Ascending aorta (tissue), 2 donors: ENCODE measurements around the gene IFT172. TPM values are rescaled to one million over a fixed set of nuclear protein-coding genes. Genes with fewer than 3 reads are reported as not detected.
"Not testable (repeated sequence)": the region's sequence is repeated elsewhere in the genome, so short reads cannot be mapped to it uniquely, and the experiment has no call there.

Experiments
- DNase-seq, 2 donors: peaks; one replicate each; pipeline ENCODE4 v3.0.0-alpha.2; 2019; ENCODE audit warnings: low spot score in 2 of 2
- H3K27ac ChIP-seq, 2 donors: fragments of 200-600 bp; sonication (generic); one replicate each; pipeline ENCODE4 v1.5.1; 2016 to 2017; ENCODE audit warnings: mild to moderate bottlenecking in 1 of 2
- H3K27me3 ChIP-seq: fragments of 200-600 bp; sonication (generic); one replicate; pipeline ENCODE4 v1.5.1; 2017
- H3K36me3 ChIP-seq, 2 donors: fragments of 200-600 bp; sonication (generic); one replicate each; pipeline ENCODE4 v1.5.1; 2016
- H3K4me1 ChIP-seq, 2 donors: fragments of 200-600 bp; sonication (generic); one replicate each; pipeline ENCODE4 v1.5.1; 2016 to 2017; ENCODE audit warnings: mild to moderate bottlenecking in 1 of 2
- H3K4me3 ChIP-seq, 2 donors: fragments of 200-600 bp; sonication (generic); one replicate each; pipeline ENCODE4 v1.5.1; 2016 to 2017; ENCODE audit warnings: mild to moderate bottlenecking in 1 of 2
- H3K9me3 ChIP-seq, 2 donors: fragments of 200-600 bp; sonication (generic); one replicate each; pipeline ENCODE4 v1.5.1; 2016
- intact Hi-C: fragments of 100-400 bp; cut with DNase I; formaldehyde crosslinking; loops from one replicate; pipeline ENCODE4 v1.15.1; 2023
- total RNA-seq: library from RNA; depleted of rRNA; stranded (reverse); fragments of >200 nt; gene quantifications from one replicate; pipeline ENCODE4 v1.1.0, GENCODE V29; 2016
- TF ChIP-seq, protein P1 (sequence below), 3 experiments: fragments of 200-600 bp in 2 of 3; fragments of 450-650 bp in 1 of 3; sonication (generic) in 2 of 3; IDR thresholded peaks; one replicate each; pipeline ENCODE4 v1.5.1; 2016 to 2019; ENCODE audit warnings: antibody characterized with exemption in 3 of 3, mild to moderate bottlenecking in 1 of 3, moderate library complexity in 1 of 3

The IFT172 gene
- total RNA-seq, 1 donor from 2014 or later: 204 TPM

DNA sequence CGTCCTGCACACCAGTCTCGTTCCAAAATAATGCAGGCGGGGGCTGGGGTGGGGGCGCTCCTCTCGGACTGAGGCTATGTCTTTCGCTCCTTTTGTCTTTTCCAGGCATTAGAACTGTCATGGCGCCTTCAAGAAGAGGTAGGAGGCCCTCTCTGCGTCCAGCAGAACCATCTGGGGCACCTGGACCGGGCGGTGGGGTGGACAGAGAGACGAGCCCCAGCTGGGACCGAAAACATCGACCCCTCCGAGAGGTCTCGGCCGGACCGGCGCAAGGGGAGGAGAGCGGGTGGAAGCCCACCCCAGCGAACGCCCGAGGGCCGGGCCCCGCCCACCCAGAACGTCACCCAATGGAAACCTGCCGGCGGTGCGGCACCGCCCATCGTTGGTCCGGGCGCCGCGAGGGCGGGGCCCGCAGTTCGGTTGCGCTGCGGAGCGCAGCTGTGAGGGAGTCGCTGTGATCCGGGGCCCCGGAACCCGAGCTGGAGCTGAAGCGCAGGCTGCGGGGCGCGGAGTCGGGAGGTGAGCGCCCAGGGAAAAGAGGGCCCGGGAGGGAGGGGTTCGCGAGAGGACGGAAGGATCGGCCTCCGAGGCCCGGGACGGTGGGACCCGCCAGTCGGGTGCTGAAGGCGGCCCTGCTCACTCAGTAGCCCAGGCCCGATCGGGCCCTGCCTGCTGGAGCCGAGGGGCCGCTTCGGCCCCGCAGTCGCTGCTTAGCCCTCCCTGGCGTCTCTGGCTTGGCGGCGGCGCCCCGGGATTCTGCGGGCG lies 61.1 kb downstream of the IFT172 start, which contains the start of gene NRBP1:
TSS of gene NRBP1 (plus strand) at position 419 of the 765 bp plus-strand sequence. CDS start 4,643 bp downstream, outside the sequence.
- peak within 1 kb of the TSS; percentile 93 to 98 for H3K4me3 ChIP-seq
- TF ChIP-seq, protein P1, sequence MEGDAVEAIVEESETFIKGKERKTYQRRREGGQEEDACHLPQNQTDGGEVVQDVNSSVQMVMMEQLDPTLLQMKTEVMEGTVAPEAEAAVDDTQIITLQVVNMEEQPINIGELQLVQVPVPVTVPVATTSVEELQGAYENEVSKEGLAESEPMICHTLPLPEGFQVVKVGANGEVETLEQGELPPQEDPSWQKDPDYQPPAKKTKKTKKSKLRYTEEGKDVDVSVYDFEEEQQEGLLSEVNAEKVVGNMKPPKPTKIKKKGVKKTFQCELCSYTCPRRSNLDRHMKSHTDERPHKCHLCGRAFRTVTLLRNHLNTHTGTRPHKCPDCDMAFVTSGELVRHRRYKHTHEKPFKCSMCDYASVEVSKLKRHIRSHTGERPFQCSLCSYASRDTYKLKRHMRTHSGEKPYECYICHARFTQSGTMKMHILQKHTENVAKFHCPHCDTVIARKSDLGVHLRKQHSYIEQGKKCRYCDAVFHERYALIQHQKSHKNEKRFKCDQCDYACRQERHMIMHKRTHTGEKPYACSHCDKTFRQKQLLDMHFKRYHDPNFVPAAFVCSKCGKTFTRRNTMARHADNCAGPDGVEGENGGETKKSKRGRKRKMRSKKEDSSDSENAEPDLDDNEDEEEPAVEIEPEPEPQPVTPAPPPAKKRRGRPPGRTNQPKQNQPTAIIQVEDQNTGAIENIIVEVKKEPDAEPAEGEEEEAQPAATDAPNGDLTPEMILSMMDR (IDR thresholded peaks at IDR 0.05): no peak
- H3K9me3 ChIP-seq: no peaks in the 10 kb centered on the region
- peaks cover 16 to 22% of the 10 kb centered on the region in 2 donors for H3K4me1 ChIP-seq
- H3K27me3 ChIP-seq: no peaks in the 10 kb centered on the region
- peak within 1 kb of the TSS; percentile 95 to 99 for H3K27ac ChIP-seq
- peaks cover 3% of the 10 kb centered on the region in 2 donors for H3K36me3 ChIP-seq
- intact Hi-C loops: loop anchor here (1.0 to 2.0 kb wide), 6 partner anchors 19 to 154 kb away; partner anchors contain the start of genes IFT172, MPV17, PPM1G and ZNF512
- DNase-seq: peak; percentile 58 to 93

DNA sequence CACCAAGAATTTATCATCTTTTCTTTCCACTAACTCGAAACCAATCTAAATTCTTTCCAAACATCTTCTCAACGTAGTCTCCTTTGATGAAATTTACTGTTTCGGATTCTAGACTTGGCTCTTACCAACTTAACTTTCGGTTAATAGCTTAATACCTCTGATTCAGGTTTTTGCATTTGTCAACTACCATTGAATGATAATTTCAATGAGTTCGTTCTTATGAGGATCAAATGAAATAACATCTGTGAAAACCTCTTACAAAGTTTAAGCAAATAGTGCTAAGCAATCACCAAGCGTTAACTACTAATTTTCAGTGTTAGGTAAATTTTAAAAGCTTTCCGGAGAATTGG lies 61.7 kb downstream of the IFT172 start:
- TF ChIP-seq, protein P1 (IDR thresholded peaks at IDR 0.05): no peak
- intact Hi-C loops: loop anchor here (1.0 to 2.0 kb wide), 6 partner anchors 19 to 155 kb away; partner anchors contain the start of genes IFT172, MPV17, PPM1G and ZNF512

DNA sequence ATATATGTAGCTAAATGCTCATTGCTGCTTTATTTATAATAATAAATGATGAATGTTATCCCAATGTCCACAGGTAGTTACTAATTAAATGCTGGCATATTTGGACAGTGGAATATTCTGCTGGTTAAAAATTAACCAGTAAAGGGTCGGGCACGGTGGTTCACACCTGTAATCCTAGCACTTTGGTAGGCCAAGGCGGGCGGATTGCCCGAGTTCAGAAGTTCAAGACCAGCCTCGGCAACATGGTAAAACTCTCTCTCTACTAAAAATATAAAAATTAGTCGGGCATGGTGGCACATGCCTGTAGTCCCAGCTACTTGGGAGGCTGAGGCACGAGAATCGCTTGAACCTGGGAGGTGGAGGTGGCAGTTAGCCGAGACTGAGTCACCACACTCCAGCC lies 64.5 kb downstream of the IFT172 start:
- H3K36me3 ChIP-seq, H3K4me1 ChIP-seq, H3K9me3 ChIP-seq, H3K27me3 ChIP-seq, H3K27ac ChIP-seq, H3K4me3 ChIP-seq, intact Hi-C loops: not testable (repeated sequence)
- DNase-seq: peak in 1 of 2 donors; percentile 18

More for the DNA sequence above, 61.7 kb downstream of the IFT172 start:
- peaks cover 16 to 22% of the 10 kb centered on the region in 2 donors for H3K4me1 ChIP-seq
- H3K4me3 ChIP-seq: peak overlapping the region; percentile 93 to 98
- no peak for DNase-seq
- no peaks in the 10 kb centered on the region for H3K27me3 ChIP-seq
- H3K36me3 ChIP-seq: no peaks in the 10 kb centered on the region
- H3K27ac ChIP-seq: peak overlapping the region; percentile 95 to 99
- H3K9me3 ChIP-seq: no peaks in the 10 kb centered on the region

DNA sequence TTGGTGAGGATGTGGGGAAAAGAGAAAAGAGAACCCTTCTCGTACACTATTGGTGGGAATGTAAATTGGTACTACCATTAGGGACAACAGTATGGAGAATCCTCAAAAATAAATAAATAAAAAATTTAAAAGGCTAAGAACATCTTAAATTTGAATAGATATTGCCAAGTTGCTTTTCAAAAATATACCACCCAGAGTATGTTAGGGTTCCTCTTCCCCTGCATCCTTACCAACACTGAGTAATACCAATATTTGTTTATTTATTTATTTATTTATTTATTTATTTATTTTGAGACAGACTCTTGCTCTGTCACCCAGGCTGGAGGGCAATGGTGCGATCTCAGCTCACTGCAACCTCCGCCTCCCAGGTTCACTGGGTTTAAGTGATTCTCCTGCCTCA lies 66.6 kb downstream of the IFT172 start:
- no peak overlapping the region for H3K4me3 ChIP-seq
- H3K27me3 ChIP-seq: no peaks in the 10 kb centered on the region
- intact Hi-C loops: no loop called here
- H3K36me3 ChIP-seq: no peaks in the 10 kb centered on the region
- no peaks in the 10 kb centered on the region for H3K9me3 ChIP-seq
- no peak for DNase-seq
- H3K4me1 ChIP-seq: no peaks in the 10 kb centered on the region
- TF ChIP-seq, protein P1 (IDR thresholded peaks at IDR 0.05): no peak
- no peak overlapping the region for H3K27ac ChIP-seq

DNA sequence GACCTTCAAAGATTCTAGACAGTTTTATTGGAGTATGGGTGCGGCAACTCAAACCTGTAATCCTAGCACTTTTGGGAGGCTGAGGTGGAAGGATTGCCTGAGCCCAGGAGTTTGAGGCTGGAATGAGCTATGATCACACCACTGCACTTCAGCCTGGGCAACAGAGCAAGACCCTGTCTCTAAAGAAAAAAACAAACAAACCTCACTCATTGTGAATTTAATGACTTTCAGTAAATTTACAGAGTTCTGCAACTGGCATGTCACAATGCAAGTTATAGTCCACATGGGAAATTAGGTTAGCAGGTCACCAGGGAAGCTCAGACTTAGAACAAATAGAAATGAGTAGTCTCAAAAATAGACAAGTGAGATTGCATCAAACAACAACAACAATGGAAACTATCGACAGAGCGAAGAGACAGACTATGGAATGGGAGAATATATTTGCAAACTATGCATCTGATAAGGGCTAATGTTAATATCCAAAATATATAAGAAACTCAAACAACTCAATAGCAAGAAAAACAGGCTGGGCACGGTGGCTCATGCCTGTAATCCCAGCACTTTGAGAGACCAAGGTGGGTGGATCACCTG lies 67.8 kb downstream of the IFT172 start:
- Histone ChIP-seq H3K9me3 (no peaks in the 10 kb centered on the region), H3K27ac (no peak overlapping the region)

More for the DNA sequence above, 67.8 kb downstream of the IFT172 start:
- DNase-seq: no peak
- Histone ChIP-seq H3K27me3 (no peaks in the 10 kb centered on the region), H3K36me3 (no peaks in the 10 kb centered on the region), H3K4me3 (no peak overlapping the region), H3K4me1 (no peaks in the 10 kb centered on the region)
- intact Hi-C loops: no loop called here
- TF ChIP-seq, protein P1 (IDR thresholded peaks at IDR 0.05): no peak
